ENCODE results near the gene PNMA5. TPM values are rescaled to one million over a fixed set of nuclear protein-coding genes. Genes with fewer than 3 reads are reported as not detected.

The PNMA5 gene
- polyA plus RNA-seq, 5 donors: 0.06 to 0.13 (median 0.11) TPM; not detected in 2

DNA sequence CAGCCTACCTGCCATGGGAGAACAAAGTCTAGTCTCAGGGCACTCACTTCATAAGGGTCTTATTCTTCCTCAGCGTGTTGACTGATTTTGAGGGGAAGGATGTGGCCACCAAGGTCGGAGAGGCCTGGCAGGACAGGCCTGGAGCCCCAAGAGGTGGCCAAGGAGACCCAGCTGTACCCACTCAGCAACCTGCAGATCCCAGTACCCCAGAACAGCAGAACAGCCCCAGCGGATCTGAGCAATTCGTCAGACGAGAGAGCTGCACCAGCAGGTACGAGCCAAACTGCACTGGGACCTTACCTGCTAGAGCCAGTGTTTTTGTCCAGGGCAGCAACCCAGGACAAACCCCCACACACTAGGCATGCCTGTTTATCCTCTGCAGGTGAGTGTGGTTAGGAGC, 34.3 kb downstream of the PNMA5 start:
- no peak for DNase-seq

DNA sequence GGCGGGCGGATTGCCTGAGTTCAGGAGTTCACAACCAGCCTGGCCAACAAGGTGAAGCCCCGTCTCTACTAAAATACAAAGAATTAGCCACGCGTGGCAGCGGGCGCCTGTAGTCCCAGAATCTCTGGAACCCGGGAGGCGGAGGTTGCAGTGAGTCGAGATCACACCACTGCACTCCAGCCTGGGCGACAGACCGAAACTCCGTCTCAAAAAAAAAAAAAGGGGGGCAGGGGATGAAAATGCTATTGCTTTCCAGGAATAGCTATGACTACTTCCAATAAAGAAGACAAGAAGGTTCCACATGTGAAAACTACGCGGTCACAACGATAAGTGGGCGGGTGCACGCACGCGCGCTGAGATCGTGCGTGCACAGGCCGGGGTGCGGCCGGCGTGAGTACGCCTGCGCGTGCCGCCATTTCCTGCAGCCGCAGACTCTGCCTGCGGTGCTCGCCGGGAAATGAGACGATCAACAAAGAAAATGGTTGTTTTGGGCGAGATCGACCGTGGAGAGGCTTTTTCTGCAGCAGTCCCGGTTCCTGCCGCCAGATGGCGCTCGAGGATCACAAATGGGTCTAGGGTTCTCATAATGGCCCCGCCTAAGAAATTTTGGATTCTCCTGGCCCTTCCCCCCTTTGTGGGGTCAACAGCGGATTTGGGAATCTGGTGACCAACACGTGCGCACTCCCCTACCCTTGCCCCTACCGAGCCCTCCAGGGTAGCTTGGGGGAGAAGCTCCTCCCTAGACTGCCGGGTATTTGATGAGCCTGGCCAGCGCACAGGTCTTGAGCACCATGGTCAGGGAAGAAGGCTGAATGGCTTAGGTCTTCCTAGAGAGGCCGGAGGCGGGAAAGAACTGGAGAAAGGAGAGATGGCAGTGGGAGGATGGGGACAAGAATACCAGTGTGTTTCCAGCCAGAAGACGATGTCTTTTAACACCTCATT, 35.1 kb downstream of the PNMA5 start:
- DNase-seq: peak; percentile 84 to 90

DNA sequence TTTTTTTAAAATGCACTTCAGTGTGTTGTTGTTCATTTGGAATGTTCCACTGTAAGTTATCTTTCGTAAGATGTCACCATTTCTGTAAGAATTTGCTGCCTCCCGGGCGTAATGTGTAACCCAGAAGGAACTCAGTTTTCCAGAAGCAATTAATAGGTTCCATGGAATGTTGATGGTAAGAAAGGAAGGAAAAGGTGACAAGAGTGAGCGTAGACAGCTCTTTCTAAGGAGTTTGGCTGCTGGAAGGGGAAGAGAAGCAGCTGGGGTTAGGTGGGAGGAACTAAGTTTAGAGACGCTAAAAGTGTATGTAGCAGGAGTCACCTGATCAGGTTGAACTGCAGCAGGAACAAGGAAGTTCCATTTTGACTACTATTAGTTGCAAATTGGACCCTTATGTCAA, 35.9 kb downstream of the PNMA5 start:
- DNase-seq: no peak

DNA sequence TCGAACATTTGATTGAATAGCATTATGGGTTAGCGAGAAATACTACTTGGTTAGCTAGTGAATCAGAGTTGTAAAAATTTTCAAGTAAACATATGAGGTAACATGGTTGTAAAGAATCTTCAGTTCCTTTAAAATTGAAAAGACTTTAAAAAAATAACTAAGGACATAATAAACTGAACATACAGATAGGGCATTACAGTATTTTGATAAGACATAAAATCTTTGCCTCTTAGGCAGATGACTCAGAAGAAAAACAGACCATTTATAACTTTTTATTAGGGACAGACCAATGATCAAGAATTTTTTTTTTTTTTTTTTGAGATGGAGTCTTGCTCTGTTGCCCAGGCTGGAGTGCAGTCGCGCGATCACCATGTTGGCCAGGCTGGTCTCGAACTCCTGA, 43.1 kb downstream of the PNMA5 start:
- no peak for DNase-seq

DNA sequence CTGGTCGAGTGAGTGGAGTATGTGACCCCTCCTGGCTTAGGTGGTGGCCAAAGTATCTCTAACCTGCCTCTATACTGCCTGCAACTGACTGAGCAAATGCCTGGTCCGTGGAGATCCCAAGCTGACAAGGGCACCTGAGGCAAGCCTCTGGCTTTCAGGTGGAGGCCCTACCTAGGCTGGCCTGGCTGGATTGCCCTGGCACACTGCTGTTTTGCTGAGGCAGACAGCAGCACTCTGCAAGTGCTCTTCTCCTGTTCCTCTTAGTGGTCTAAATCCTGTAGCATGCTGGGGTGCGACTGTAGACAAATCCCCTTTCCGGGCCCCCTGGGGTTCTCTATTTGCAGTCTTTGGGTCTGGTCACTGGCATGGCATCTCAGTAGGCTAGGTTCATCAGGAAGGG, 44.8 kb downstream of the PNMA5 start:
- DNase-seq: no peak

DNA sequence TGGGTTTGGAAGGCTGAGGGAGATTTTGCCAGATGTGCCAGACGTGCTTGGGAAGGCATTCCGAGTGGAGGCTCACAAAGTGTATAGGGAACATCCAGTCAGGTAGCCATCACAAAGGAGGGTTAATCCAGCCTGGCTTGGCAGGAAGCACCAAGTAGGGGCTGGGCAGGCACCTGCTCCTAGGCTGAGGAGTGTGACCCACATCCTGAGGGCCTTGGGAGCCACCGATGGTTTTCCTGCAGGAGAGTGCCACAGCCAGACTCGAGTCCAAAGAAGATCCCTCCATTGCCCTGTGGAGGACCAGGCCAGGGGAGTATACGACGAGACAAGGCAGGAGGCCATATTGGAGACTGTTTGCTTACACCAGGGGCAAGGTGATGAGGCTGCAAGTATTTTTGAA, 47.2 kb downstream of the PNMA5 start:
- DNase-seq: no peak

DNA sequence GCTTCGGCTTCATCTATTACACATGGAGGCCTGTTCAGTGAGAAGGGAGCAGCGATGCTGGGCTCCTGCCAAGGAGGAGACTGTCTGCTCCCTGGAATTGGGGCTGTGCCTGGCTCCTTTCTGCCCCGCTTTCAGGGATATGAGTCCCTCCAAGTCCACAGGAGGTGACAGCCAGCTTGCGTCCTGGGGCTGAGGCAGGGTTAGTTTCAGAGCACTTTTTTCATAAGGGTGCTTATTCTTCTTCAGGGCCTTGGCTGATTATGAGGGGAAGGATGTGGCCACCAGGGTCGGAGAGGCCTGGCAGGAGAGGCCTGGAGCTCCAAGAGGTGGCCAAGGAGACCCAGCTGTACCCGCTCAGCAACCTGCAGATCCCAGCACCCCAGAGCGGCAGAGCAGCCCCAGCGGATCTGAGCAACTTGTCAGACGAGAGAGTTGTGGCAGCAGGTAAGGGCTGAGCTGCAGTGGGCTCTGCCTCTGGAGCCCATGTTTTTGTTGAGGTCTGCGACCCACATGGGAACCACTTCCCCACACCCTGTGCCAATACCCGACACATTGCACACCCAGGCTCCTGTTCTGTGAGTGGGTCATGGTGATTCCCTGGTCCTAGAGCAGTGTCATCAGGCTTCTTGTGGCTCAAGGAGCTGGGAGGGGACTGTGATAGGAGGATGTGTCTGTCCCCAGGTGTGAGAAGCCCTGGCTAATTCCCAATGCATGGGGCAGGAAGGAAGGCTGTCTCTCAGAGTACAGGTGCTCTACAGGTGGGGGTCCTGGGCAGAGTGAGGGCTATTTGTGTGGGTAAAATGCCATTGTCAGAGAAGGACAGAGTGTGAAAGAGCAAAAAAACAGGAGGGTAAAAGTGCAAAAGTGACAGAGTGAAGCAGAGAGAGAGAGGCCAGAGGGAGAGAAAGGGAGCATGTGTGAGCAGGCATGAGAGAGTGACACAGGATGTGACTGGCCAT, 48.6 kb downstream of the PNMA5 start:
- no peak for DNase-seq

DNA sequence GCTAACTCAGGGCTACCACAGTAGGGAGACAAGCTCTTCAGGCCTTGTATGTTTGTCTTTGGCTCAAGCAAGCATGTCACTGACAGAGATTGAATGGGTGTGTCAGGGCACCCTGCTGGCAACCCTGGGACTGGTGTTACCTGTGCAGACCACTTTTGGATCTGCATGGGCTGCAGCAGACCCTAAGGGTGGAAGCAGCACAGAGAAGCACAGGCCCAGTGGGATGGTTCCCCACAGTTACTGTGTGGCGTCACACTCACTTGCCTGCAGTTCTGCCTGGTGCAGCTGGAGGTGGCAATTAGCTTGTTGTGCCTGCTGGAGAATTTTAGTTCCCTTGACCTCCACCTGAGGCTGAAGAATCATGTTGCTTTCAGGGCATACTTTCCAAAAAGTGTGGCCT, 50.1 kb downstream of the PNMA5 start:
- DNase-seq: no peak

DNA sequence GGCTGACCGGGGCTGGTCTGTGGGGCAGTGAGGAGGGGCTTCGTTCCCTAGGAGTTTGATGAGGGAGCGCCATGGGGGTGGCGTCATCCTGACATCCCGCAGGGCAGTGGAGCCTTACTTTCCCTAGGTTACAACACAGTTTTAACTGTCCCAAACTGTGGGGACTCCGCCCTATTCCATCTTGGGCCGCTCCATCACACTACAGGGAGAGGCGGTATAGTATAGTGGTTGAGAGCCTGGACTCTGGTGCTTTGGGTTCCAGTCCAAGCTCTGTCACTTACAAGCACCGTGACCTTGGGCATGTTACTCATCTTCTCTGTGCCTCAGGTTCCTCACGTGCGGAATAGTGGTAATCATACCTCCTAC, 51.9 kb downstream of the PNMA5 start:
- no peak for DNase-seq

DNA sequence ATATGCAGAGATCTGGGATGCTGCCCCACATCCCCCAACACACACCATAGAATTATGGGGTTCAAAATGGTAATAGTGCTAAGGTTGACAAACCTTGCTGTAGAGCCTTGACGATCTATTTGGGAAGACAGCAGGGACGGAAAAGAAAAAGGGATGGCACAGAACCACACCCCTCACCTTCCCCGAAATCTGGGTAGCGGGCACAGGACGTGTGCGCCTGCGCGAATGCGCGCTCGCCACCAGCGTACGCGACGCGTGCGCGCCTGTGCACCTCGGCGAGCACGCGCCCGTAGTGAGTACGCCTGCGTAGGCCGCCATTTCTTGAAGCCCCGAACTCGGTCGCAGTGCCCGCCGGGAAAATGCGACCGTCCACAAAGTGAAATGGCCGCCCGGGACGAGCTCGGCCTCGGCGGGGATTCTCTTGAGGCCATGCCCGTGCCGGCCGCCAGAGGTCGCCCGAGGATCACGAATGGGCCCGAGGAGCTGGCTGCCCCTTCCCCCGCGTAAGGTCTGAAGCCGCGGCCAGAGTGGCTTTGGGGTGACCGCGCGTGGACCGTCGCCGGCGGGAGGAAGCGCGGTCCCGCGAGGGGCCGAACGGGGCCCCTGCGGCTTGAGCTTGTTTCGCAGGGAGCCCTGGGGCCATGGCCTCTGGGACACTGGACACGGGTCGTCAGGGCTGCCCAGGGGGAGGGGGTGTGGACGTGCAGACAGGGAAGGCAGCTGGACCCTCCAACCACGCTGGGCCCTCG, 52.4 kb downstream of the PNMA5 start:
- DNase-seq: peak; percentile 89 to 92

Other genes starting within 250 kb of the PNMA5 start
- gene MAGEA2, start 240.3 kb downstream of the PNMA5 start, polyA plus RNA-seq (ENCODE audit: insufficient read depth in 1 of 5, insufficient read length in 5 of 5, low replicate concordance in 1 of 5): not detected
- not detected for gene CSAG3, start 234.9 kb downstream of the PNMA5 start, polyA plus RNA-seq (ENCODE audit: insufficient read depth in 1 of 5, insufficient read length in 5 of 5, low replicate concordance in 1 of 5)
- not detected for gene MAGEA6, start 224.4 kb downstream of the PNMA5 start, polyA plus RNA-seq (ENCODE audit: insufficient read depth in 1 of 5, insufficient read length in 5 of 5, low replicate concordance in 1 of 5)
- gene CETN2, start 163.4 kb downstream of the PNMA5 start, polyA plus RNA-seq (ENCODE audit: insufficient read depth in 1 of 5, insufficient read length in 5 of 5, low replicate concordance in 1 of 5): 100 to 1,000 TPM in 1 of 5 donors, 10 to 100 TPM in 4; 80.7 to 102 (median 89.7) TPM
- 10 to 100 TPM; 15.9 to 24.3 (median 19.0) TPM for gene NSDHL, start 163.1 kb downstream of the PNMA5 start, polyA plus RNA-seq (ENCODE audit: insufficient read depth in 1 of 5, insufficient read length in 5 of 5, low replicate concordance in 1 of 5)
- 10 to 100 TPM; 15.0 to 24.8 (median 20.4) TPM for gene ZNF185, start 96.0 kb downstream of the PNMA5 start, polyA plus RNA-seq (ENCODE audit: insufficient read depth in 1 of 5, insufficient read length in 5 of 5, low replicate concordance in 1 of 5)
- gene PNMA3, start 62.4 kb upstream of the PNMA5 start, polyA plus RNA-seq (ENCODE audit: insufficient read depth in 1 of 5, insufficient read length in 5 of 5, low replicate concordance in 1 of 5): 1 to 10 TPM; 2.3 to 3.2 (median 2.6) TPM
- gene PNMA6A, start 78.3 kb upstream of the PNMA5 start, polyA plus RNA-seq (ENCODE audit: insufficient read depth in 1 of 5, insufficient read length in 5 of 5, low replicate concordance in 1 of 5): 1 to 10 TPM; 1.3 to 3.2 (median 2.5) TPM
- gene MAGEA1, start 185.2 kb upstream of the PNMA5 start, polyA plus RNA-seq (ENCODE audit: insufficient read depth in 1 of 5, insufficient read length in 5 of 5, low replicate concordance in 1 of 5): not detected

Measured in right lung (tissue), 5 donors.